ENCODE data around the gene ARV1. TPM values are rescaled to one million over a fixed set of nuclear protein-coding genes. Genes with fewer than 3 reads are reported as not detected.

Gene ARV1
- total and polyA plus RNA-seq, 2 of the 13 experiments (the other 11 are each of a cell fraction or from before 2014, with no cell fraction given) = 13.0 to 15.2 TPM

DNA sequence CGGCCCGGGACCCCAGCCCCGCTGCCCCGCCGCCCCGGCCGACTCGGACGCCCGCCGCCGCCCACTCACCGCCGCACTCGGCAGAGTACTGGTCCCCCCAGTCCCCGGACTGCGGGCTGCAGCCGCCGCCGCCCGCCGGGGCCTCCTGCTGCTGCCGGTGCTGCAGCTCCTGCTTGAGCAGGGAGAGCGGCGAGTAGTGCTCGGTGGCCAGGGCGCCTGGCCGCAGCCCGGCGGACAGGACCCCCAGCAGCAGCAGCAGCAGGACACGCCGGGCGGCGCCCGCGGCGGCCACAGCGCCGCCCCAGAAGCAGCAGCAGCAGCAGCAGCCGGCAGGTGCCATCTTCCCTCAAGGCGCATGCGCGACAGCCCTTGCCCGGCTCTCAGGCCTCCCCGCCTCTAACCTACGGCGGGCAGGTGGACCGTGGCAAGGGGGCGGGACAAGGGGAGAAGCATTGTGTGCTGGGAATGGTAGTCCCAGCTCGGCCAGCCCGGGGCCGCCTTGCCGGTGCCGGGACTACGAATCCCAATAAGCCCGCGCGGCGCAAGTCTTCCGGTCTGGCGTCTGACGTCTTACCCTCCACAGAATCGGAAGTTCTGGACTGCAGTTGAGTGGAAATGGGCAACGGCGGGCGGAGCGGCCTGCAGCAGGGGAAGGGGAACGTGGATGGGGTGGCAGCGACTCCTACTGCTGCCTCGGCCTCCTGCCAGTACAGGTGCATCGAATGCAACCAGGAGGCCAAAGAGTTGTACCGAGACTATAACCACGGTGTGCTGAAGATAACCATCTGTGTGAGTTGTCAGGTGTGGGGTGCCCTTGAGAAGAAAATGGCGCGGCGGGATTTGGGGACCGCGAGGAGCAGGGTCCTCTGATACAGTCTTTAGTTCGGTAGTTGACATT lies at the start of gene ARV1, which contains the start of gene TTC13 (continued):
- TF ChIP-seq TAF1 (CRISPR knock-in tag; IDR thresholded peaks at IDR 0.05) (peak; percentile 87; the same call in 1 of the 2 replicates), KLF13 (CRISPR knock-in tag; IDR thresholded peaks at IDR 0.05) (no peak), ZNF296 (CRISPR knock-in tag; conservative IDR thresholded peaks at IDR 0.05) (peak; percentile 54; the same call in 1 of the 2 replicates), GZF1 (CRISPR knock-in tag; IDR thresholded peaks at IDR 0.05) (peak; percentile 39; the same call in 1 of the 2 replicates), MXI1 (IDR thresholded peaks at IDR 0.05; ENCODE audit: borderline replicate concordance, low read depth, low read length) (peak; percentile 85; the same call in 2 of the 3 replicates), FOXP1 (IDR thresholded peaks at IDR 0.05) (no peak), FOXP1 (CRISPR knock-in tag; IDR thresholded peaks at IDR 0.05) (no peak), SIN3B (IDR thresholded peaks at IDR 0.05; ENCODE audit: low read length) (peak; percentile 22; the same call in 1 of the 2 replicates), POLR2G (IDR thresholded peaks at IDR 0.05; ENCODE audit: low read depth, low read length) (peak; percentile 78), ZBTB3 (CRISPR knock-in tag; IDR thresholded peaks at IDR 0.05; ENCODE audit: borderline replicate concordance, low read depth) (no peak), ATRX (CRISPR knock-in tag; IDR thresholded peaks at IDR 0.05; ENCODE audit: borderline replicate concordance) (no peak), U2AF1 (optimal IDR thresholded peaks at IDR 0.05; ENCODE audit: low read depth, low read length) (peak; percentile 35), ZSCAN12 (CRISPR knock-in tag; IDR thresholded peaks at IDR 0.05) (no peak), NR2F1 (CRISPR knock-in tag; IDR thresholded peaks at IDR 0.05) (no peak)
- TF ChIP-seq, protein P1, sequence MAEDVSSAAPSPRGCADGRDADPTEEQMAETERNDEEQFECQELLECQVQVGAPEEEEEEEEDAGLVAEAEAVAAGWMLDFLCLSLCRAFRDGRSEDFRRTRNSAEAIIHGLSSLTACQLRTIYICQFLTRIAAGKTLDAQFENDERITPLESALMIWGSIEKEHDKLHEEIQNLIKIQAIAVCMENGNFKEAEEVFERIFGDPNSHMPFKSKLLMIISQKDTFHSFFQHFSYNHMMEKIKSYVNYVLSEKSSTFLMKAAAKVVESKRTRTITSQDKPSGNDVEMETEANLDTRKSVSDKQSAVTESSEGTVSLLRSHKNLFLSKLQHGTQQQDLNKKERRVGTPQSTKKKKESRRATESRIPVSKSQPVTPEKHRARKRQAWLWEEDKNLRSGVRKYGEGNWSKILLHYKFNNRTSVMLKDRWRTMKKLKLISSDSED (CRISPR knock-in tag; IDR thresholded peaks at IDR 0.05) = no peak
- TF ChIP-seq, protein P2, sequence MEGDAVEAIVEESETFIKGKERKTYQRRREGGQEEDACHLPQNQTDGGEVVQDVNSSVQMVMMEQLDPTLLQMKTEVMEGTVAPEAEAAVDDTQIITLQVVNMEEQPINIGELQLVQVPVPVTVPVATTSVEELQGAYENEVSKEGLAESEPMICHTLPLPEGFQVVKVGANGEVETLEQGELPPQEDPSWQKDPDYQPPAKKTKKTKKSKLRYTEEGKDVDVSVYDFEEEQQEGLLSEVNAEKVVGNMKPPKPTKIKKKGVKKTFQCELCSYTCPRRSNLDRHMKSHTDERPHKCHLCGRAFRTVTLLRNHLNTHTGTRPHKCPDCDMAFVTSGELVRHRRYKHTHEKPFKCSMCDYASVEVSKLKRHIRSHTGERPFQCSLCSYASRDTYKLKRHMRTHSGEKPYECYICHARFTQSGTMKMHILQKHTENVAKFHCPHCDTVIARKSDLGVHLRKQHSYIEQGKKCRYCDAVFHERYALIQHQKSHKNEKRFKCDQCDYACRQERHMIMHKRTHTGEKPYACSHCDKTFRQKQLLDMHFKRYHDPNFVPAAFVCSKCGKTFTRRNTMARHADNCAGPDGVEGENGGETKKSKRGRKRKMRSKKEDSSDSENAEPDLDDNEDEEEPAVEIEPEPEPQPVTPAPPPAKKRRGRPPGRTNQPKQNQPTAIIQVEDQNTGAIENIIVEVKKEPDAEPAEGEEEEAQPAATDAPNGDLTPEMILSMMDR (CRISPR knock-in tag; IDR thresholded peaks at IDR 0.05) = peak; percentile 85
- TF ChIP-seq, protein P3, sequence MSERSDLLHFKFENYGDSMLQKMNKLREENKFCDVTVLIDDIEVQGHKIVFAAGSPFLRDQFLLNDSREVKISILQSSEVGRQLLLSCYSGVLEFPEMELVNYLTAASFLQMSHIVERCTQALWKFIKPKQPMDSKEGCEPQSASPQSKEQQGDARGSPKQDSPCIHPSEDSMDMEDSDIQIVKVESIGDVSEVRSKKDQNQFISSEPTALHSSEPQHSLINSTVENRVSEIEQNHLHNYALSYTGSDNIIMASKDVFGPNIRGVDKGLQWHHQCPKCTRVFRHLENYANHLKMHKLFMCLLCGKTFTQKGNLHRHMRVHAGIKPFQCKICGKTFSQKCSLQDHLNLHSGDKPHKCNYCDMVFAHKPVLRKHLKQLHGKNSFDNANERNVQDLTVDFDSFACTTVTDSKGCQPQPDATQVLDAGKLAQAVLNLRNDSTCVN (CRISPR knock-in tag; IDR thresholded peaks at IDR 0.05; ENCODE audit: borderline replicate concordance) = no peak
- TF ChIP-seq, protein P4, sequence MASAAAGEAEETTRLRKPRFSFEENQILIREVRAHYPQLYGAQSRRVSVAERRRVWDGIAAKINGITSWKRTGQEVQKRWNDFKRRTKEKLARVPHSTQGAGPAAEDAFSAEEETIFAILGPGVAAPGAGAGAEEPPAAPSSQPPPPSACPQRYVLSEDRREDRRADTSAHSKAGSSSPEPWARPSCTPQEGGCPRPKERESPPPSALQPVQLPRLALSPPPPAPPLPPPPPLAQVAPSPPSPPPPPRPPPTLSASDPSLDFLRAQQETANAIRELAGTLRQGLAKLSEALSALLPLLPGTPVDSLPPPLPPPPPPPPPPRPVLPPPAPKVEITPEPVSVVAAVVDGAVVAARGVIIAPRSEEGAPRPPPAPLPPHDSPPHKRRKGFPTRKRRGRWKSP (CRISPR knock-in tag; IDR thresholded peaks at IDR 0.05) = peak; percentile 83; the same call in 1 of the 2 replicates
- TF ChIP-seq, protein P5, sequence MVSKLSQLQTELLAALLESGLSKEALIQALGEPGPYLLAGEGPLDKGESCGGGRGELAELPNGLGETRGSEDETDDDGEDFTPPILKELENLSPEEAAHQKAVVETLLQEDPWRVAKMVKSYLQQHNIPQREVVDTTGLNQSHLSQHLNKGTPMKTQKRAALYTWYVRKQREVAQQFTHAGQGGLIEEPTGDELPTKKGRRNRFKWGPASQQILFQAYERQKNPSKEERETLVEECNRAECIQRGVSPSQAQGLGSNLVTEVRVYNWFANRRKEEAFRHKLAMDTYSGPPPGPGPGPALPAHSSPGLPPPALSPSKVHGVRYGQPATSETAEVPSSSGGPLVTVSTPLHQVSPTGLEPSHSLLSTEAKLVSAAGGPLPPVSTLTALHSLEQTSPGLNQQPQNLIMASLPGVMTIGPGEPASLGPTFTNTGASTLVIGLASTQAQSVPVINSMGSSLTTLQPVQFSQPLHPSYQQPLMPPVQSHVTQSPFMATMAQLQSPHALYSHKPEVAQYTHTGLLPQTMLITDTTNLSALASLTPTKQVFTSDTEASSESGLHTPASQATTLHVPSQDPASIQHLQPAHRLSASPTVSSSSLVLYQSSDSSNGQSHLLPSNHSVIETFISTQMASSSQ (IDR thresholded peaks at IDR 0.05; ENCODE audit: low read depth) = 0 out of 2 replicates have a peak, but pooled peaks have one; percentile 26
- TF ChIP-seq, protein P5 (CRISPR knock-in tag; IDR thresholded peaks at IDR 0.05; ENCODE audit: borderline replicate concordance) = no peak

Measured in HepG2 (cell line).